IPS-11a (cell line): Measurements from ENCODE around the gene LYZL1.
"Not testable (repeated sequence)": the region's sequence is repeated elsewhere in the genome, so short reads cannot be mapped to it uniquely, and the experiment has no call there.

Experiments
- H3K4me3 ChIP-seq: one replicate; pipeline ENCODE4 v1.5.1; 2013; ENCODE audit warnings: low read depth, low read length, control low read depth

The LYZL1 gene

DNA sequence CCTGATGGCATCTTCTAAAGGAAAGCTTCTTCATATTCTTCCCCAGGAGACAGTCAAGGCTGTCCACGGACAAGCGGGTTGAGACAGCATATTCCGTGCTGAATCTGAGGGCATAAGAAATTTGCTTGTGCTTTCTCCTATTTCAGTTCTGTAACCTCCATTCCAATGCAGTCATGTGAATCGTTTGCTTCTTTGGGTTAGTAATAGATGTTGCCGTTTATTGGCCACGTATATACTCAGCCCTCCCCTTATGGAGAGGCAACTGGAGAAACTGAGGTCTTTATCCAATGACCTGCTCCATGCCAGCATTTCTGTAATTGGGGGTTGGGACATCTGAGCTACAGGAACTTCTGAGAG lies 38.9 kb downstream of the LYZL1 start:
- no peak overlapping the region for H3K4me3 ChIP-seq

GRCh38 chr10:29328983-29329382 lies 40.1 kb downstream of the LYZL1 start:
- no peak overlapping the region for H3K4me3 ChIP-seq

DNA sequence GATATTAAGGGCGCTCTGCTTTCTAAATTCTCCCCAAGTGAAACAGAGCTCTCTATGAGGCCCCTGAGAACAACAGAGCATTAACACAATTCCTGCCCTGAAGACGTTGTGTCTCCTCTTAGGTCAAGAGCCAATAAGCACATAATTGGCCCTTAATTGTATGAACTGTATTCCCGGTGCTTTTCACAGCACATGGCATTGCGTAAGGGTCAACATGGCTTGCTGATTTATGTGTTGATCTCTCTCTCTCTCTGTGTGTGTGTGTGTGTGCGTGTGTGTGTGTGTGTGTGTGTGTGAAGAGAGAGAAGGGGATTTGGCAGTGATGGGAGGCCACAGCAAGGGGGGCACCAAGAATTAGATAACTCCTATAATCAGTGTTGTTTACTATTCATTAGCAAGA lies 40.5 kb downstream of the LYZL1 start:
- H3K4me3 ChIP-seq = no peak overlapping the region

- no peak overlapping the region for H3K4me3 ChIP-seq
Measured at GRCh38 chr10:29332061-29332760, 43.3 kb downstream of the LYZL1 start.

DNA sequence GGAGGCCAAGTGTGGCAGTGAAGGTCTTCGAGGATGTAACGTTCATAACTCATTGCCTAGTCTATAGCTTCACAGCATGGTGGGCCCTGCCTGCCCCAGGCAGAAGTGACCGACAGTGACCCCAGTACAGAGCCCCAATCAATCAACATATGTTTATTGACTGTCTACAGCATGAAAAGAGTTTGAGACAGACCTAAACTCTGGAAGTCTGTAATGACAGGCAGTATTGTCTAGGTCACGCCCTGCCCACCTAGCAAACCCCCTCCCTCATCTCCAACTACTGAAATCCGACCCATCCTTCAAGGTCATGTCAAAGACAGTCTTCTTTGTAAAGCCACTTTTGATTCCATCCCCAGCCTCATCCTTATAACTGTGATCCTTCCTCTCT lies 43.9 kb downstream of the LYZL1 start:
- no peak overlapping the region for H3K4me3 ChIP-seq

DNA sequence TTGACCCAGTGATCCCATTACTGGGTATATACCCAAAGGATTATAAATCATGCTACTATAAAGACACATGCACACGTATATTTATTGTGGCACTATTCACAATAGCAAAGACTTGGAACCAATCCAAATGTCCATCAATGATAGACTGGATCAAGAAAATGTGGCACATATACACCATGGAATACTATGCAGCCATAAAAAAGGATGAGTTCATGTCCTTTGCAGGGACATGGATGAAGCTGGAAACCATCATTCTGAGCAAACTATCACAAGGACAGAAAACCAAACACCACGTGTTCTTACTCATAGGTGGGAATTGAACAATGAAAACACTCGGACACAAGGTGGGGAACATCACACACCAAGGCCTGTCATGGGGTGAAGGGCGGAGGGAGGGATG lies 48.7 kb downstream of the LYZL1 start:
- H3K4me3 ChIP-seq = not testable (repeated sequence)

DNA sequence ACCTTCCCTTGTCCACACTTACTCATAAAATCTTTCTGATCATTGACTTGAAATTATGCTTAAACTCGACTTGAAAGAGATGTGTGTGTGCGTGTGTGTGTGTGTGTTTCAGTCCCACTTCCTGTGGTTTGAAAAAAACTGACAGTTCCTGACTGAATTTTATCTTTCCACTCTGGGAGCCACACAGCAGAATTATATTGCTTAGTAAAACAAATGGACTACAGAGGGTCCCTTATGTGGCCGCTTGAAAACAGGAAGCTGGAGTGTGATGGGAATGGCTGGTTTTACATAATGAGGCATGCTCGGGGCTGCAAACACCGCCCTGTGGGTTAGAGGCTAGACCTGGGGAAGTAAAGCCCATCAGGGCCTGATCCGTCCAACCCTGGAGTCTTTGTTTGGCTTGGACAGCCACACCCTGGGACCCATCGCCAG lies 54.8 kb downstream of the LYZL1 start:
- H3K4me3 ChIP-seq = no peak overlapping the region

DNA sequence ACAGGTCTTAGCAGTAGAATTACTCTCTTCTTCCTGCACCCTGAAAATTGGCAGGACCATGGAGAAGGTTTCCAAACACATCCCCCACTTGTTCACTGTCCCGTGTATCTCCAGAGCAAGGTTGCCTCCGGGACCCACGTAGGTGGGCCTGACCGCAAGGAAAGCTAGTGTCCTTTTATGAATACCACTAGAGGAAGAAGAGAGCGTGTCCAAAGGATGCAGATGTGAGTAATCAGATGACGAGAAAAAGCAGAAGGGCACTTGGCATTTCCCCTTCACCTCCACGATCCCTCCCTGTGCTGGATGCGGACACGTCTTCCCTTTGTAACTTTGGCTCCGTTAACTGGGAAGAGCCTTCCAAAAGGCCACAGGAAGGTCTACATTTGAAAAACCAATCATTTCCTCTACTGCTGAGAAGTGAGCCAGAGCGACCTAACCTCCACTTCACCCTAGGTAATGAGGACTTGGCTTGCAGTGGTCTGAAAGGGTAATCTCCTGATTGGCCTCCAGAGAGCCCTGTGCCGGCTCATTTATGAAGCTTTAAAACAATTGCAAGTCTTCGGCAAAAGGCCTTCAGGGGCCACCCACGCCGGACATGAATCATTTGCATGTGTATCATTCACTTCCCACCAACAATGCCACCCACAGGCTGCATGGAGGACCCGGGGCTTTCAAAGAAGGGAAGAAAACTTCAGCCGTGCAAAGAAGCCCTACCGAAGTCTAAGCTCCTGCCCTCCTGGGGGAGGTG lies 55.4 kb downstream of the LYZL1 start:
- no peak overlapping the region for H3K4me3 ChIP-seq

DNA sequence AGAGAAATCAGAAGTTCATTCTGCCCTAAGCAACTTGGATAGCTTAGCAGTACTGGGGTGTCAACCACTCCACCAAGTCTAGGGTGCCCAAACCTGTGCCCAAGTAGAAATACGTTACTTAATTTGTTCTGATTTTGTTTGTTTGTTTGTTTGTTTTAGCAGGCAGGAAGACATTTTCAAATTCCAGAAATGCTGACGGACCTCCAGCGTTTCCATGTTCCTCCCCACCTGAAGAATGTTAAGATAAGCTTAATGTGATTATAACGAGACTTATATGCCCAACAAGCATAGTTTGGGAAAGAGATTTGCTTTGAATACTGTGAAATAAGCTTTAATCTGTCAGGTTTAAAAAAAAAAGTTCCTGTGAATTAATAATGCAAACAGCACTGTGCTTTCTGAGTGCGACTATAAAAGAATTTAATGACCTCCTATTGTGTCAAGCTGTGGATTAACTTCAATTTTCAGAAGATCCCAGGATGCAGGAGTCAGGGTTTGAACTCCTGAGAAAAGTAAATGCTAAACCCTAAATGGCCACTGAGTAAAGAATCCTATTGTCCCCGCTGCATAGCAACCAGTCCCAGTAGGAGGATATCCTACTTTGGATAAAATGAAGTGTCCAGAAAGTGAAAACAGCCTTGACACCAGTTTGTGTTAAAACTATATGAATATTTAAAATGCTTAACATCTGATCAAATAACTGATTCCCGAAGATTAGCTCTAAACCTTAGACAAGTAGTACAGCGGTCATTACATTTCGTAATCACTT lies 56.5 kb downstream of the LYZL1 start:
- no peak overlapping the region for H3K4me3 ChIP-seq

GRCh38 chr10:29345910-29346209 lies 57.0 kb downstream of the LYZL1 start:
- H3K4me3 ChIP-seq = no peak overlapping the region

- no peak overlapping the region for H3K4me3 ChIP-seq
Measured at GRCh38 chr10:29346296-29347001, 57.6 kb downstream of the LYZL1 start.

DNA sequence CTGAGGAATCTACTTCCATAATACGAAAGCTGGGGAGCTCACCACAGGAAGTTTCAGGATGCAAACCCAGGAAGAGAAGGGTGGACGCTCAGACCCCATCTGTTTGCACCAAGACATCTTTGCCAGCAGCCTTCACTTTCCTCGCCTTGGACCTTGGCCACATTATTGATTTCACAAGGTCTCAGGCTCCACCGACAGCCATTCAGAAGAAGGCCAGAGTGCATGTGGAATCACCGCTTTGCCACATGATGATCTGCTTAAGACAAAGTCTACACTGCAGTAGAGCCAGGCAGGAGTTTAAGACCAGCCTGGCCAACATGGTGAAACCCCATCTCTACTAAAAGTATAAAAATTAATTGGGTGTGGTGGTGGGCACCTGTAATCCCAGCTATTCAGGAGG lies 60.0 kb downstream of the LYZL1 start:
- H3K4me3 ChIP-seq = no peak overlapping the region

DNA sequence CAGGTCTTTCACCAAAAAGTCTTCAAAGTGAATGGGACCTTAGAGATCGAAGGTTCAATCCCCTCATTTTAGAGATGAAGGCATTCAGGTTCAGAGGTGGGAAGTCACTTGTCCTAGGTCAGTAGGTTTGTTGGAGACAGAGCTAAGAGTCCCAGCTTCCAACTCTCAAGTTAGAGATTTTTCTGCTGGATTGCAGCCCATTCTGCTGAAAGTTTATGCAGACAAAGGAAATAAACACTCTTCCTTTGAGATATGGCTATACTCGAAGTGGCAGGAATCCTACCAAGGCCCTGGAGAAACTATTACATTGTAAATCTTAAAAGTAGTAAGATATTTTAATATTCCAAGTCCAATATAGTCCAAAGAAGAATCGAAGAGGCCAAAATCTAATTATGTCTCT lies 64.4 kb downstream of the LYZL1 start:
- no peak overlapping the region for H3K4me3 ChIP-seq

DNA sequence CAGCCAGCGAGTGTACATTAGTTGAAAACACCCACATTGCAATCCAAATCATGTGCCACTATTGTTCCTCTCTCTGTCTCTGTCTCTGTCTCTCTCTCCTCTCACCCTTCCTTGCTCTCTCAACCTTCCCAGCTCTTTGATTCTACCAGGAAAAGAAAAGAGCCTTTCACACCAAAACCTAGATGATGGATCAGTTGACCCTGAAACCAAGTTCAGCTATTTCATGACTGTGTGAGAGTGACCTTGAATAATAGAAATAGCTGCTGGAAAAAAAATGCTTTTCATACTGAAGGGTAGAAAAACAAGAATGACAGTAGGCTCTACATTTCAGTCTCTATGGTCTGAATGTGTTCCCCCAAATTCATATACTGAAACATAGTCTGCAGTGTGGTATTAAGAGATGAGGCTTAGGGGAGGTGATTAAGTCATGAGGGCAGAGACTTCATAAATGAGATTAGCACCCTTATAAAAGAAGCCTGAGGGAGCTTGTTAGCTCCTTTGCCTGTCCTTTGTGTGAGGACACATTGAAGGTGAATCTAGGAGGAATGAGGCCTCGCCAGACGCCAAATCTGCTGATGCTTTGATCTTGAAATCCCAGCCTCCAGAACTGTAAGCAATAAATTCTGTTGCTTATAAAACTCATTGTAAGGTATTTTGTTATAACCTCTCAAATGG lies 65.2 kb downstream of the LYZL1 start:
- no peak overlapping the region for H3K4me3 ChIP-seq

DNA sequence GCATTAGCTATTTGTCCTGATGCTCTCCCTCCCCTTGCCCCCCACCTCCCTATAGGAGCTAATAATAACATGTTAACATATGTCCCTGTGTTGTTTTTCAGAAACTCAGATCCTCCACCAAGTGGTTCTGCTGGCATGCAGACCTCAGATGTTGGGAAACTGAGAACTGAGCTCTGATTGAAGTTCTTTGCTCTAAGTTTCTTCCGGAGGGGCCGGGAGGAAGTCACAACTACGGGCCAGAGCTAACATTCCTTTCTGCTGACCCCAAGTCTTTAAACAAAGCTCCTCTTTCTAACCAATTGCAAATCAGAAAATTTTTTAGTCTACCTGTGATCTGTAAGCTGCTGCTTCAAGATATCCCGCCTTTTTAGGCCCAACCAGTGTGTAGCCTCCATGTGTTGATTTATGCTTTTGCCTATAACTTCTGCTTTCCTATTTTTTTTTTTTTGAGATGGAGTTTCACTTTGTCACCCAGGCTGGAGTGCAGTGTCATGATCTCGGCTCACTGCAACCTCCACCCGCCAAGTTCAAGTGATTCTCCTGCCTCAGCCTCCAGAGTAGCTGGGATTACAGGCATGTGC lies 66.6 kb downstream of the LYZL1 start:
- H3K4me3 ChIP-seq = no peak overlapping the region

DNA sequence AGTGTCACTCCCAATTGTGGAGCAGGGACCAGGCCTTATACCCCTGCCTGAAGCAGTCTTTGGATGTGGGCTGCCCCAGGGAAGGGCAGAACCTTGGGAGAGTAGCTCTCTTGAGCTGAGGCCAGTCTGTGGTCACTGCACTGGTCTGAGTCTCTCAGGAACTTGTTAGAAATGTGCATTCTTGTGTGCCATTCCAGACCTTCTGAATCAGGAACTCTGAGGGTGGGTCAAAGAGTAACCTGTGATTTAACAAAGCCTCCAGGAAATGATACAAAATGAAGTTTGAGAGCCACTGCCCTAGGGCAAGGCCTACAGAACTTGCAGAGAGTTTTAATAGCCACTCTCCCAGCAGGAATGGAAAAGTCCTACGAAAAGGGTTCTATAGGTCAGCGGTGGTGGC lies 68.1 kb downstream of the LYZL1 start:
- H3K4me3 ChIP-seq = no peak overlapping the region

DNA sequence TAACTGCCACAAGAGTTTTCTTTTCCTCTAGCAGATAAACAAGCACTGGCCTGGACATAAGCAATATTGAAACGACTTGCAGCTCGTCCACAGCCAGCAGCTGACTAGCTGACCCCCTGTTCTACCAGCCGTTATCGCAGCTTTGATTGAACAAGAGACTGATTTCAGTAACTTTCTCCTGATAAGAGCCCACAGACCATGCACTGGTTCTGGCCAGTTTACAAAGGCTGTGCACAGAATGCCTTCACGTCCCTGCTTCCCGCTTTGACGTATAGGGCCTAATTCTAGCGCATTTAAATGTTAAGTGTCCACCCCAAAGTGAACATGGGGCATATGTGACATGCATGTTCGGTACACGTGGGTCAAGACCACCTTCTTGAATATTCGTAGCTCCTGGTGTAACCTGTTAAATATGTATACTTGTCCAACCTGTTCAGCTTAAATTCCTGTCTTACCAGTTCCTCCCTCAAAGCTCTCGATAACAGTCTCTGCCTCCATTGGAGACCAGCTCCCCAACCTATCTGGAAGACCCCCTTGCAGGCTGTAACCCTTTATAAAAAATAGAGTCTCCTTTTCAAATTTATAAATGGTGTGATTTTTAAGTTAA lies 69.2 kb downstream of the LYZL1 start:
- no peak overlapping the region for H3K4me3 ChIP-seq

- not testable (repeated sequence) for H3K4me3 ChIP-seq
Measured at GRCh38 chr10:29360215-29360853, 71.5 kb downstream of the LYZL1 start.
